Esophagus muscularis mucosa (tissue), 4 donors: Measurements from ENCODE around the gene MERTK. TPM values are rescaled to one million over a fixed set of nuclear protein-coding genes. Genes with fewer than 3 reads are reported as not detected.

Experiments used
- DNase-seq: peaks from one replicate; pipeline ENCODE4 v3.0.0-alpha.2; 2017; ENCODE audit errors: extremely low spot score
- H3K27ac ChIP-seq, 4 donors: fragments of 200-600 bp; sonication (generic); replicated peaks in 1 of 4; 1 replicate in 3 of 4; 2 replicates in 1 of 4; pipeline ENCODE4 v1.5.1; 2016 to 2019; ENCODE audit warnings: mild to moderate bottlenecking in 1 of 4
- H3K27me3 ChIP-seq, 4 donors: fragments of 200-600 bp; sonication (generic); one replicate each; pipeline versions ENCODE4 v1.5.1 to v1.6.0; 2016 to 2019
- H3K36me3 ChIP-seq, 4 donors: fragments of 200-600 bp; sonication (generic); one replicate each; pipeline ENCODE4 v1.5.1; 2016 to 2019
- H3K4me1 ChIP-seq, 4 donors: fragments of 200-600 bp; sonication (generic); one replicate each; pipeline ENCODE4 v1.5.1; 2016 to 2019
- H3K4me3 ChIP-seq, 4 donors: fragments of 200-600 bp; sonication (generic); 1 replicate in 2 of 4; 2 replicates in 2 of 4; pipeline ENCODE4 v1.5.1; 2016 to 2019; ENCODE audit warnings: mild to moderate bottlenecking in 4 of 4, moderate library complexity in 1 of 4
- H3K9me3 ChIP-seq, 4 donors: fragments of 200-600 bp; sonication (generic); 1 replicate in 3 of 4; 2 replicates in 1 of 4; pipeline ENCODE4 v1.5.1; 2016 to 2019
- EP300 ChIP-seq: sonication (generic); formaldehyde crosslinking; IDR thresholded peaks from one replicate; pipeline ENCODE4 v1.6.1; 2017; ENCODE audit warnings: antibody characterized with exemption
- POLR2A ChIP-seq: fragments of 450-650 bp; IDR thresholded peaks from one replicate; pipeline ENCODE4 v1.6.1; 2017; ENCODE audit warnings: antibody characterized with exemption, moderate library complexity, mild to moderate bottlenecking, low read depth
- POLR2AphosphoS5 ChIP-seq, 2 donors: sonication (generic); formaldehyde crosslinking; IDR thresholded peaks; one replicate each; pipeline ENCODE4 v1.6.1; 2017; ENCODE audit warnings: antibody characterized with exemption in 2 of 2
- WGBS: methylation state at CpG from one replicate; pipeline ENCODE4 v1.1.5; 2018; 5-methylcytosine and 5-hydroxymethylcytosine counted together
- intact Hi-C: fragments of 100-400 bp; cut with DNase I; formaldehyde crosslinking; loops from one replicate; pipeline ENCODE4 v1.15.1; 2023
- total RNA-seq, 4 donors: library from RNA; depleted of rRNA; stranded (reverse); fragments of >200 nt; gene quantifications; one replicate each; pipeline versions ENCODE4 v1.1.0 to v1.2.1, GENCODE V29; 2016
- TF ChIP-seq, protein P1 (sequence below), 3 experiments: fragments of 200-600 bp in 2 of 3; fragments of 450-650 bp in 1 of 3; sonication (generic) in 2 of 3; IDR thresholded peaks; one replicate each; pipeline ENCODE4 v1.5.1; 2017 to 2019; ENCODE audit warnings: antibody characterized with exemption in 3 of 3, mild to moderate bottlenecking in 2 of 3, moderate library complexity in 1 of 3

MERTK gene
- total RNA-seq, 4 donors from 2014 or later, result 19.9 to 31.0 (median 22.3) TPM

DNA sequence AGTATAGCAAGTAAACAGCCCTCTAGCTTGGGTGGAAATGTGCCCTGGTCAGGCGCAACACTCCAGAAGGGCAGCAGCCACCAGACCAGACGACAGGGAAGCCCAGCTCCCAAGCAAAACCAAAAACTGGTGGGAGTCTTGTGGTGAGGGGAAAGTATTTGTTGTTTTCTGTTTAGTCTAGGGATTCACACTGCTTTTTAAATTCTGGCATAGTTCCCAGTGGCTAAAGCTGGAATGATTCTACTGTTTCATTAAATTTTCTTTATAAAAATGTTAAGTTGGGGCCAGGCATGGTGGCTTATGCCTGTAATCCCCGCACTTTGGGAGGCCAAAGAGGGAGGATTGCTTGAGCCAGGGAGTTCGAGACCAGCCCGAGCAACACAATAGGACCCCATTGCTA is 38.5 kb downstream of the MERTK start:
- H3K4me3 ChIP-seq, result no peak overlapping the region
- intact Hi-C loops, result no loop called here
- H3K9me3 ChIP-seq, result no peaks in the 10 kb centered on the region
- TF ChIP-seq EP300, result no peak
- no peak for TF ChIP-seq POLR2AphosphoS5 (IDR thresholded peaks at IDR 0.05)
- TF ChIP-seq, protein P1, sequence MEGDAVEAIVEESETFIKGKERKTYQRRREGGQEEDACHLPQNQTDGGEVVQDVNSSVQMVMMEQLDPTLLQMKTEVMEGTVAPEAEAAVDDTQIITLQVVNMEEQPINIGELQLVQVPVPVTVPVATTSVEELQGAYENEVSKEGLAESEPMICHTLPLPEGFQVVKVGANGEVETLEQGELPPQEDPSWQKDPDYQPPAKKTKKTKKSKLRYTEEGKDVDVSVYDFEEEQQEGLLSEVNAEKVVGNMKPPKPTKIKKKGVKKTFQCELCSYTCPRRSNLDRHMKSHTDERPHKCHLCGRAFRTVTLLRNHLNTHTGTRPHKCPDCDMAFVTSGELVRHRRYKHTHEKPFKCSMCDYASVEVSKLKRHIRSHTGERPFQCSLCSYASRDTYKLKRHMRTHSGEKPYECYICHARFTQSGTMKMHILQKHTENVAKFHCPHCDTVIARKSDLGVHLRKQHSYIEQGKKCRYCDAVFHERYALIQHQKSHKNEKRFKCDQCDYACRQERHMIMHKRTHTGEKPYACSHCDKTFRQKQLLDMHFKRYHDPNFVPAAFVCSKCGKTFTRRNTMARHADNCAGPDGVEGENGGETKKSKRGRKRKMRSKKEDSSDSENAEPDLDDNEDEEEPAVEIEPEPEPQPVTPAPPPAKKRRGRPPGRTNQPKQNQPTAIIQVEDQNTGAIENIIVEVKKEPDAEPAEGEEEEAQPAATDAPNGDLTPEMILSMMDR (IDR thresholded peaks at IDR 0.05), result no peak
- TF ChIP-seq POLR2A, result no peak
- peaks cover 0 to 3% (median 0%) of the 10 kb centered on the region in 4 donors for H3K36me3 ChIP-seq
- no peaks in the 10 kb centered on the region for H3K27me3 ChIP-seq
- WGBS, result 92% methylated on average over 5 of the region's 5 CpGs
- no peak for DNase-seq
- no peak overlapping the region for H3K27ac ChIP-seq
- H3K4me1 ChIP-seq, result no peaks in the 10 kb centered on the region

DNA sequence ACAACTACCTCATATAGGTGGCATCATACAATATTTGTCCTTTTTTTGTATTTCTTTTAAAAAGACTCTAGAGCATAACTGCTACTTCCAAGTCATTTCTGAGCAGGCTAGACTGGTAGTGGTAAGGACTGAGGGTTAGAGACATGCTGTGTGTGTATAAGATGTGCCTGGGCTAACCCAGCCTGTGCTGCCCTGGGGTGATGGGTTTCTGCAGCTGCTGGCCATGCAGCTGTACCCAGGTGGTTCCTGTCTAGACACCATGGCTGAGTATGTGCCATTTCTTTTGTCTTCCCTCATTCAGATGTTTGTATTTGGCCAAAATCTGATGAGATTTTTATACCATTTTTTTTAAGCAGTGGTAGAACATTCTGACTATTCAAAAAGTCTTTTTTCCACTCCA is 40.0 kb downstream of the MERTK start:
- Histone ChIP-seq H3K27ac (no peak overlapping the region), H3K36me3 (peaks cover 0 to 7% (median 0%) of the 10 kb centered on the region in 4 donors), H3K4me1 (no peaks in the 10 kb centered on the region), H3K27me3 (no peaks in the 10 kb centered on the region), H3K4me3 (no peak overlapping the region), H3K9me3 (no peaks in the 10 kb centered on the region)
- intact Hi-C loops, result no loop called here
- no peak for DNase-seq
- TF ChIP-seq POLR2AphosphoS5 (IDR thresholded peaks at IDR 0.05) (no peak), POLR2A (no peak)

DNA sequence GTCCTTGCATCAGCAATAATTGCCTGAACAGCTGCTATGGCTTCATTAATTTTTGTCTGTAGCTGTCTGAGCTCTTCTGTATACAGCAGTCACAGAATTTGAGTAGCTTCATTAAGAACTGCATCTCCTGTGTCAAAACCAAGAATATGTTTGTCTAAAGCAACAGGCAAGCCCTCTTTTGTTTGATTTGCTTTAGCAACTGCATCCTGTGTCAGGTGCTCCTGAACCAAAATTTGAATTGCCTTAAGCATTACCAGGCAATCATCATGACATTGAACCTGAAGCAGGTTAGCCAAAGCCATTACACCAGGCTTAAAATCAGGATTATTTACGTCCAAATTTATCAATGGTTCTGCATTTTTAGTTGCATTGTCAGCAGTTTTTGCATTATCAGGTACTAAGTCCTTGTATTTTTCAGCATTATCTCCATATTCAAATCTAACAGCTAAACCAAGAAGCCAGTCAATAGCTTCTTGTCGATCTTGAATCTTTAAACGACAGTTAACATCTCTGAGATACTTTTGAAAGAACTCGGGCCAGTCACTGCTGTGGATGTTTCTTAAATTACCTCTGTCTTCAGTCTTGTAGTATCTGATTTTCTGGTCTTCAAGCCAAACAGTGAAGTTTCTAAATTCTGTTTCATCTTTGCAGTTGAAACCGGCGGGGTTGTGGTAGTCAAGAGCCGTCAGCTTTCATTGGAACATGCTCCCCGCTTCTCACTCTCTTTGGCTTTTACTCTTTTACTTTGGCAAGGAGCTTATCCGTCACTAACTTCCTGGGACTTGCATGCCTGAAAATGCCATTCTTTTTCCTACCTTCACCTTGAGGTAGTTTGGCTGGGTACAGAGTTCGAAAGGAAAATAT is 42.2 kb downstream of the MERTK start:
- DNase-seq, result no peak
- WGBS, result 91% methylated on average over 10 of the region's 10 CpGs
- TF ChIP-seq, protein P1 (IDR thresholded peaks at IDR 0.05), result no peak
- TF ChIP-seq EP300 (no peak), POLR2A (no peak), POLR2AphosphoS5 (IDR thresholded peaks at IDR 0.05) (no peak)
- no peak overlapping the region for H3K4me3 ChIP-seq
- H3K4me1 ChIP-seq, result peaks cover 4 to 12% (median 11%) of the 10 kb centered on the region in 4 donors
- H3K27me3 ChIP-seq, result no peaks in the 10 kb centered on the region
- no peak overlapping the region for H3K27ac ChIP-seq
- H3K36me3 ChIP-seq, result peaks cover 0 to 7% (median 1%) of the 10 kb centered on the region in 4 donors
- intact Hi-C loops, result no loop called here
- no peaks in the 10 kb centered on the region for H3K9me3 ChIP-seq

DNA sequence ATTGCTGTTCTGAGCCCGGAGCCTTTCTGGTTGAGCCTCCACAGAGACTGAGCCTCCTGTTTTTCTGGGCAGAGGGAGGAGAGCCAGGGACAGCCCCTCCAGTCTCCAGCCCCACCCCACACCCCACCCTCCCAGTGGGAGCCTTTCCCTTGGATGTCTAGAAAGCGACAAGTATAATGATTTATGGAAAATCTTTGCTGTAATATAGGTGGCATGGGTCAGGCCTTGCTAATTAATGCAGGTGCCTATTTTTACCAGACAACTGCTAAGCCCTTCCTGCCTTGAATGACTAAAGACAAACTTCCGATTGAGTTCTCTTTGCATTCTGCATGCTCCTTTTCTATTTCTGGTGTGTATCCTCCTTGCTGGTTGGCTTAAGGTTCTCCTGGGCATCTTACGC is 43.1 kb downstream of the MERTK start:
- Histone ChIP-seq H3K36me3 (peaks cover 0 to 7% (median 3%) of the 10 kb centered on the region in 4 donors), H3K27me3 (no peaks in the 10 kb centered on the region), H3K9me3 (no peaks in the 10 kb centered on the region), H3K4me3 (no peak overlapping the region), H3K27ac (no peak overlapping the region), H3K4me1 (peaks cover 12 to 21% (median 21%) of the 10 kb centered on the region in 4 donors)
- no peak for DNase-seq
- TF ChIP-seq, protein P1 (IDR thresholded peaks at IDR 0.05), result no peak
- TF ChIP-seq EP300 (no peak), POLR2A (no peak)
- intact Hi-C loops, result no loop called here
- 90% methylated on average over 4 of the region's 4 CpGs for WGBS

DNA sequence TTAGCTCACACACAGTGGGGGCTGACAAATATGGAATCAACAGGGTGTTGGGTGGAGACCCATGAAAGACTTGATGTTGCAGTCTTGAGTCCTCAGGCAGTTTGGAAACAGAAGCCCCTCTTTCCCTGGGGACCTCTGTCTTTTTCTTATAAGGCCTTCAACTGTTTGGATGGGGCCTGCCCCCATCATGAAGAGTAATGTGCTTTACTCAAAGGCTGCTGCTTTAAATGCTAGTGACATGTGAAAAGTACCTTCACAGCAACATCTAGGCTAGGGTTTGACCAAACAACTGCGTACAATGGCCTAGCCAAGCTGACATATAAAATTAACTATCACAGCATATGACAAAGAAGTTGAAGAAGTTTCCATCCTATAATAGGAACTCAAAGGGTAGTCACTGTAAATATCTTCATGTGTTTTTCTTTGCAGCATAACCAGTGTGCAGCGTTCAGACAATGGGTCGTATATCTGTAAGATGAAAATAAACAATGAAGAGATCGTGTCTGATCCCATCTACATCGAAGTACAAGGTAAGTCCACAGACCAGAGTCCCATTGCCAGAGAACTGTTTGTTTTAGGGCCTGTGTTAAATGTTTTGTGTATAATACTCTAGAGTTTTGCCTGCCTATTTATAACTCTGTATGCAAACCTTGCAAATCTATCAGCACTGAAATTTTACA is 46.3 kb downstream of the MERTK start:
- peak overlapping the region in 1 of 4 donors; percentile 83 for H3K27ac ChIP-seq
- no peak for DNase-seq
- 81% methylated on average over 5 of the region's 5 CpGs for WGBS
- H3K36me3 ChIP-seq, result peaks cover 0 to 18% (median 14%) of the 10 kb centered on the region in 4 donors
- intact Hi-C loops, result loop anchor here (5.0 kb wide), 1 partner anchor 47 kb away; the partner anchor contains the start of gene MERTK
- no peaks in the 10 kb centered on the region for H3K9me3 ChIP-seq
- no peak overlapping the region for H3K4me3 ChIP-seq
- TF ChIP-seq POLR2AphosphoS5 (IDR thresholded peaks at IDR 0.05), result no peak
- TF ChIP-seq POLR2A, result no peak
- TF ChIP-seq EP300, result no peak
- TF ChIP-seq, protein P1 (IDR thresholded peaks at IDR 0.05), result no peak
- H3K4me1 ChIP-seq, result peaks cover 18 to 35% (median 32%) of the 10 kb centered on the region in 4 donors
- no peaks in the 10 kb centered on the region for H3K27me3 ChIP-seq
